Pons (tissue), 1 donor: ENCODE measurements around the gene MAP4K3.
"Not testable (repeated sequence)": the region's sequence is repeated elsewhere in the genome, so short reads cannot be mapped to it uniquely, and the experiment has no call there.

ENCODE experiments used
- DNase-seq: peaks from one replicate; pipeline ENCODE4 v3.0.0-alpha.2; 2016; ENCODE audit warnings: low spot score

Gene MAP4K3

GRCh38 chr2:39370101-39370500 is 67.0 kb downstream of the MAP4K3 start:
- DNase-seq, result no peak

- no peak for DNase-seq
These were observed 68.2 kb downstream of the MAP4K3 start for GRCh38 chr2:39368846-39369245.

GRCh38 chr2:39368376-39368775 is 68.7 kb downstream of the MAP4K3 start:
- DNase-seq, result no peak

- DNase-seq, result no peak
These were observed 74.5 kb downstream of the MAP4K3 start for GRCh38 chr2:39362595-39362994.

GRCh38 chr2:39361511-39361910 is 75.6 kb downstream of the MAP4K3 start:
- DNase-seq, result no peak

GRCh38 chr2:39360342-39360741 is 76.7 kb downstream of the MAP4K3 start:
- DNase-seq, result not testable (repeated sequence)

- DNase-seq, result no peak
These were observed 77.5 kb downstream of the MAP4K3 start for GRCh38 chr2:39359453-39360038.

GRCh38 chr2:39356922-39357639 is 80.0 kb downstream of the MAP4K3 start:
- peak; percentile 92 for DNase-seq

GRCh38 chr2:39350658-39351057 is 86.4 kb downstream of the MAP4K3 start:
- DNase-seq, result no peak

GRCh38 chr2:39338502-39338901 is 98.6 kb downstream of the MAP4K3 start:
- no peak for DNase-seq

GRCh38 chr2:39335930-39336329 is 101.2 kb downstream of the MAP4K3 start:
- no peak for DNase-seq

- no peak for DNase-seq
These were observed 102.1 kb downstream of the MAP4K3 start for GRCh38 chr2:39334978-39335377.

- DNase-seq, result no peak
These were observed 102.6 kb downstream of the MAP4K3 start for GRCh38 chr2:39334529-39334928.

- DNase-seq, result no peak
These were observed 110.4 kb downstream of the MAP4K3 start for GRCh38 chr2:39326644-39327043.

GRCh38 chr2:39325966-39326365 is 111.1 kb downstream of the MAP4K3 start:
- no peak for DNase-seq

GRCh38 chr2:39321056-39322035 is 115.7 kb downstream of the MAP4K3 start:
- not testable (repeated sequence) for DNase-seq

GRCh38 chr2:39320162-39320561 is 116.9 kb downstream of the MAP4K3 start:
- DNase-seq, result no peak

GRCh38 chr2:39313575-39313974 is 123.5 kb downstream of the MAP4K3 start:
- DNase-seq, result no peak

GRCh38 chr2:39311469-39311868 is 125.6 kb downstream of the MAP4K3 start:
- no peak for DNase-seq

GRCh38 chr2:39308778-39309177 is 128.3 kb downstream of the MAP4K3 start:
- no peak for DNase-seq

- no peak for DNase-seq
These were observed 130.5 kb downstream of the MAP4K3 start for GRCh38 chr2:39306626-39307025.

- DNase-seq, result no peak
These were observed 132.4 kb downstream of the MAP4K3 start for GRCh38 chr2:39304729-39305128.

- no peak for DNase-seq
These were observed 132.9 kb downstream of the MAP4K3 start for GRCh38 chr2:39304200-39304599.
